ENCODE measurements around the gene SRMS.

SRMS gene, protein sequence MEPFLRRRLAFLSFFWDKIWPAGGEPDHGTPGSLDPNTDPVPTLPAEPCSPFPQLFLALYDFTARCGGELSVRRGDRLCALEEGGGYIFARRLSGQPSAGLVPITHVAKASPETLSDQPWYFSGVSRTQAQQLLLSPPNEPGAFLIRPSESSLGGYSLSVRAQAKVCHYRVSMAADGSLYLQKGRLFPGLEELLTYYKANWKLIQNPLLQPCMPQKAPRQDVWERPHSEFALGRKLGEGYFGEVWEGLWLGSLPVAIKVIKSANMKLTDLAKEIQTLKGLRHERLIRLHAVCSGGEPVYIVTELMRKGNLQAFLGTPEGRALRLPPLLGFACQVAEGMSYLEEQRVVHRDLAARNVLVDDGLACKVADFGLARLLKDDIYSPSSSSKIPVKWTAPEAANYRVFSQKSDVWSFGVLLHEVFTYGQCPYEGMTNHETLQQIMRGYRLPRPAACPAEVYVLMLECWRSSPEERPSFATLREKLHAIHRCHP

GRCh38 chr20:63547725-63548480, at the start of gene SRMS:
Gene SRMS (minus strand): TSS chr20:63547749. CDS start chr20:63547463, 286 bp downstream.
- no peak for DNase-seq

DNA sequence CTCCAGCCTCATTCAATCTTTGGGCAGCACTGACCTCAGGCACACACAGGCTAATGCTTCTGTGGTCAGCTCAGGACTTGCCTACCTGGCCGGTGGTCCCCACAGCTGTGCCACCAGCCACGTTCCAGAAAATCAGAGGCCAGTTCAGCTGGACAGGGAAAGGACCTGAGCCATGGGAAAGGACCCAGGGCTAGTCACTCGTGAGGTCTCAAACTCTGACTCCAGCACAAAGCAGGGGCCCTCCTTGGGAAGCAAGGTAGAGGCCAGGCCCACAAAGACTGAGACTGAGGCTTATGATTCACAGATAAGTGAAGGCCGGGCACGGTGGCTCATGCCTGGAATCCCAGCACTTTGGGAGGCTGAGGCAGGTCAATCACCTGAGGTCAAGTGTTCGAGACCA, 48.9 kb upstream of the SRMS start:
- DNase-seq = no peak

DNA sequence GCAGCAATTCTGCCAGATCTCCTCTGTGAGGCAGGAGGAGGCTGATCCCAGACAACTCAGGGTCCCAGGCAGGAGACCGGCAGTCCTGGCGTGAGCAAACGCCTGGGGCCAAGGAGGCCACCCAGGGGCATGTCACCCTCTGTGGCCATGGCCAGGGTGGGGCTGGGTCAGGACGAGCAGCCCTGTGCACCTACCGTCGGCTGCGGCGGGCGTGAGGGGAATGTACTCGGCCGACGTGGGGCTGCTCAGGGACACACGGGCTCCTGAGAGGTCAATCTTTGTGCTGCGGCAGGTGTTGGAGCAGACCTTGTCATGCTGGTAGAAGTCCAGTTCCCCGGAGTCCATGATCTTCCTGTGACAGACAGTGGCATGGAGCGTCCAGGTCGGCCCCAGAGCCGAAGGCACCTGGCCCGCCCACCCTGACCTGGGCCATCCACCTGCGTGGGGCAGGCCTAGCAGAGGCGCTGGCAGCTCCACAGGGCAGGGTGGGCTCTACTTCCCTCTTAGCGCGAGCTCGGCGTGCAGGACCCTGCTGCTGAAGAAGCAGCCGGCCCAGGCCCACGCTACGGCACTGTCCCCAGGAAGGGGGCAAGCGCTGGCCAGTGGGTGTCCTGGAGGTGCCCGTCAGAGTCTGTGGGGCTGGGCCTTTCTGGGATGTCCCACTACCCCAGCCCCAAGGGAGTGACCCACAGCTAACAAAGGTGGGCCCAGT, 48.0 kb upstream of the SRMS start:
- no peak for DNase-seq

GRCh38 chr20:63594043-63594561, 46.6 kb upstream of the SRMS start:
- no peak for DNase-seq

GRCh38 chr20:63592661-63593060, 45.1 kb upstream of the SRMS start:
- DNase-seq = no peak

DNA sequence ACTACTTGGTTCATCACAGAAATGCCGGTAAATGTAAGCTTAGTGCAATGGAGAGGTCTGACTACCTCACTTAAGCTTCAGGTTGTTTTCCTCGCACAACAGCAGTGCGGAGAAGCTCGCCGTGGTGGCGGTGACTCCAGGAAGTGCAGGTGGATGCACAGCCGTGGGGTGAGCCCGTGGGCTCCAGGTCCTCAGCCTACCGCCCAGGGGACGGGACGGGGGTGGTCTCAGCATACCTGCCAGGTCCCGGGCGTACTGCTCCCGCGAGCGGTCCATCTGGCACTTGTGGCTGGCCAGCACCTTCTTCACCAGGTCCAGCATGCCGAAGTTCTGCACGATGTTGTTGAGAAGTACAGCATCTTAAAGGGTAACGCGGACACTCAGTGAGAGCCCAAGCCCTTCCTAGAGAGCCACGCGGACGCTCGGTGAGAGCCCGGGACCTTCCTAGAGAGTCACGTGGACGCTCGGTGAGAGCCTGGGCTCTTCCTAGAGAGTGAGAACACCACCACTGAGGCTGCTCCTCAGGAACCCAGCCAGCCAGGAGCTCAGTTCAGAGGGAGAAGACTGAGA, 44.3 kb upstream of the SRMS start:
- no peak for DNase-seq

GRCh38 chr20:63591147-63591533, 43.6 kb upstream of the SRMS start:
- DNase-seq = no peak

- DNase-seq = no peak
Measured at GRCh38 chr20:63590218-63591146, 42.9 kb upstream of the SRMS start.

- DNase-seq = peak; percentile 50
Measured at GRCh38 chr20:63589261-63590217, 42.0 kb upstream of the SRMS start.

DNA sequence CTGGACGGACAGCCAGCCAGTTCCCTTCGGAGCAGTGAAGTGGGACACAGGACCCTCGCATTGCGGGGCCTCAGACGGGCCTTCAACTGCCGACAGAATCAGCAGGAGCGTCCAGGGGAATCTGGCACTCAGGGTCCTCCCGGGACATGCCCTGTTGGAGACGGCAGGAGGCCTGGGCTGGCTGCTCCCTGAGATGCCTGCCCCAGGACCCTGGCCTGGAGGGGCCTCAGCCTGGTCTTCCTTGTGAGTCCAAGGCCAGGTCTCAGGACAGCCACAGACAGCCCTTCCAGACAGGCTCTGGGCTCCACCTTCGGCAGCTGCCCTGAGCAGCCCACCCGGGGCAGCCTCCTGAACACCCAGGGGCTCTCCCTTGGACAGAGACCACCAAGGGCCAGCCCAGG, 41.1 kb upstream of the SRMS start:
- no peak for DNase-seq

DNA sequence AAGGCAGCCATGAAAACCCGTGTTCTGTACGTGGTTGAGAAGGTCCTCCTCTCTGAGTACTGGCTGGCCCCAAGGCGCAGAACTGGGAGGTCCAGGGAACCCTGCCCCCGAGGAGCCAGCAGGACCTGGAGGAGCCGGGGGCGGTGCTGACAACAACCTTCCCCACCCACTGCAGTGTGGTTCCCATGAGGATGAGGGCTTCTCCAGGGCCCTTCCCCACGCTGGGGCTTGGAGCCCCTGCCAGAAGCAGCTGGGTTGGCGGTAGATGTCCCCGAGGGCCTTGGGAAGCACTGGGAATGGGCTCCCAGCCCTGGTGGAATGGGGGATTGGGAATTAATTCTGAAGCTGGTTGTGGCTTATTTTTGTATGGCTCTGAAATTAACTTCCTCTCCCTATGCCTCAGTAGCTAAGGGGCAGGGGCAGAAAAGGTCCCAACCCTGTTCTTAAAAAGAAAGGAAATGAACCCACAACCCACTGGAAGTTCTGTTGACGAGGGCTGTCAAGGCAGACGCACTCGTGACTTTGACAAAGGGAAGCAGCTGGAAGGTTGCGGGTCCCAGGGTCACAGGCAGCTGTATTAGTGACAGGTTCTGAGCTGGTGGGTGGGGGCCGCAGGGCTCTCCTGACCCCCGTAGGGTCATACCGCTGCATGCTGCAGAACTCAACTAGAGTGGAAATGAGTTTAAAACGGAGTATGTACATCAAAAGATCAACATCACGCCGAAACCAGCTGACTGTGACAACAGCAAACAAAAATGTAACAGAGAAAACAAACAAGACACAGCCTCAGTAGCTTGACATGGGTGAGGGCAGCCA, 40.4 kb upstream of the SRMS start:
- DNase-seq = no peak

GRCh38 chr20:63587256-63587655, 39.7 kb upstream of the SRMS start:
- no peak for DNase-seq

DNA sequence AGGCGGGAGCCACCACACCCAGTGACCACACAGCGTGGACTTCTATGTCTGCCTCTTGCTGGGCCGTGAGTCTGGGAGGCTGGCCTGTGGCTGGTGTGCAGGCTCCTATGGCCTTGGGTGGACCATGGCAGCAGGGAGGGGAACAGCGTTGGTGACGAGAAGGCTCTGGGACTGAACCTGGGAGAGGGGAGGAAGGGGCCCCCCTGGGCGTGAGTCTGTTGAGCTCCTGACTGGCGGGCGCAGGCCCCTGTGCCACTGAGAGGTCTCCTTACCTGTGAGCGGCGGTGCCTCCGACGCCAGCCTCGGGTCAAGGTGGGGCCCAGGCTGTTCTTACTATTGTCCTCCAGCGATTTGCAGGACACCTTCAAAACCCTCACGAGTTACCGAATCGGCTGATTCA, 39.2 kb upstream of the SRMS start:
- DNase-seq = no peak

GRCh38 chr20:63585616-63586565, 38.3 kb upstream of the SRMS start:
- DNase-seq = no peak

GRCh38 chr20:63582382-63583063, 35.0 kb upstream of the SRMS start:
- DNase-seq = no peak

- DNase-seq = no peak
Measured at GRCh38 chr20:63580796-63581461, 33.4 kb upstream of the SRMS start.

Measured in left hindlimb (tissue), 1 donor.